Neutrophil (primary cell): Measurements from ENCODE around the gene CHPF.

ENCODE experiments used
- H3K27ac ChIP-seq: fragments of 200-600 bp; sonication (generic); 2 replicates; pipeline ENCODE4 v1.5.1; 2016; ENCODE audit warnings: mild to moderate bottlenecking, moderate library complexity
- H3K27me3 ChIP-seq: fragments of 200-600 bp; sonication (generic); 2 replicates; pipeline ENCODE4 v1.6.0; 2016; ENCODE audit warnings: mild to moderate bottlenecking
- H3K36me3 ChIP-seq: fragments of 200-600 bp; sonication (generic); 2 replicates; pipeline ENCODE4 v1.5.1; 2017
- H3K4me1 ChIP-seq, 2 experiments: fragments of 200-600 bp in 1 of 2; sonication (generic) in 1 of 2; 1 replicate in 1 of 2; 2 replicates in 1 of 2; pipeline versions ENCODE4 v1.5.1 to v1.6.1; 2013 to 2016; ENCODE audit warnings: low read depth in 1 of 2, low read length in 1 of 2, mild to moderate bottlenecking in 1 of 2, moderate library complexity in 1 of 2; ENCODE audit not compliant: control insufficient read depth in 1 of 2, insufficient read depth in 1 of 2
- H3K4me3 ChIP-seq, 2 experiments: fragments of 200-600 bp in 1 of 2; sonication (generic) in 1 of 2; 1 replicate in 1 of 2; 2 replicates in 1 of 2; pipeline ENCODE4 v1.5.1; 2013 to 2016; ENCODE audit warnings: low read depth in 1 of 2, low read length in 1 of 2, mild to moderate bottlenecking in 1 of 2, moderate library complexity in 1 of 2
- H3K9me3 ChIP-seq: fragments of 200-600 bp; sonication (generic); 2 replicates; pipeline ENCODE4 v1.5.1; 2016
- CTCF ChIP-seq: fragments of 200-600 bp; sonication (generic); IDR thresholded peaks from 2 replicates; pipeline ENCODE4 v1.5.1; 2016; ENCODE audit warnings: antibody characterized with exemption

CHPF gene

GRCh38 chr2:219524817-219525216, 18.8 kb downstream of the CHPF start:
- H3K9me3 ChIP-seq = no peaks in the 10 kb centered on the region
- H3K36me3 ChIP-seq = no peaks in the 10 kb centered on the region
- peaks cover 100% of the 10 kb centered on the region for H3K27me3 ChIP-seq
- H3K4me3 ChIP-seq = no peak overlapping the region
- H3K4me1 ChIP-seq = no peaks in the 10 kb centered on the region
- no peak for TF ChIP-seq CTCF
- H3K27ac ChIP-seq = no peak overlapping the region

- no peaks in the 10 kb centered on the region for H3K36me3 ChIP-seq
- peaks cover 100% of the 10 kb centered on the region for H3K27me3 ChIP-seq
- no peaks in the 10 kb centered on the region for H3K9me3 ChIP-seq
- no peak overlapping the region for H3K4me3 ChIP-seq
- no peak overlapping the region for H3K27ac ChIP-seq
- no peaks in the 10 kb centered on the region for H3K4me1 ChIP-seq
- no peak for TF ChIP-seq CTCF
Measured at GRCh38 chr2:219523031-219523671, 20.5 kb downstream of the CHPF start.

GRCh38 chr2:219522111-219523030, 21.2 kb downstream of the CHPF start:
- no peaks in the 10 kb centered on the region for H3K4me1 ChIP-seq
- no peak overlapping the region for H3K4me3 ChIP-seq
- H3K27ac ChIP-seq = no peak overlapping the region
- peaks cover 100% of the 10 kb centered on the region for H3K27me3 ChIP-seq
- H3K36me3 ChIP-seq = no peaks in the 10 kb centered on the region
- H3K9me3 ChIP-seq = no peaks in the 10 kb centered on the region
- TF ChIP-seq CTCF = no peak

GRCh38 chr2:219521066-219521880, 22.3 kb downstream of the CHPF start:
- no peak overlapping the region for H3K27ac ChIP-seq

More at GRCh38 chr2:219521066-219521880, 22.3 kb downstream of the CHPF start:
- Histone ChIP-seq H3K27me3 (peaks cover 100% of the 10 kb centered on the region), H3K4me3 (no peak overlapping the region), H3K4me1 (no peaks in the 10 kb centered on the region), H3K9me3 (no peaks in the 10 kb centered on the region), H3K36me3 (no peaks in the 10 kb centered on the region)
- no peak for TF ChIP-seq CTCF
